HG03196 (cell line): ENCODE measurements around the gene ACAA1.
"Not testable (repeated sequence)": the region's sequence is repeated elsewhere in the genome, so short reads cannot be mapped to it uniquely, and the experiment has no call there.

ENCODE experiments used
- ATAC-seq: cut with Tn5 transposase; IDR thresholded peaks from one replicate; pipeline ENCODE4 v1.9.1; 2021; ENCODE audit not compliant: unreplicated experiment

Gene ACAA1

DNA sequence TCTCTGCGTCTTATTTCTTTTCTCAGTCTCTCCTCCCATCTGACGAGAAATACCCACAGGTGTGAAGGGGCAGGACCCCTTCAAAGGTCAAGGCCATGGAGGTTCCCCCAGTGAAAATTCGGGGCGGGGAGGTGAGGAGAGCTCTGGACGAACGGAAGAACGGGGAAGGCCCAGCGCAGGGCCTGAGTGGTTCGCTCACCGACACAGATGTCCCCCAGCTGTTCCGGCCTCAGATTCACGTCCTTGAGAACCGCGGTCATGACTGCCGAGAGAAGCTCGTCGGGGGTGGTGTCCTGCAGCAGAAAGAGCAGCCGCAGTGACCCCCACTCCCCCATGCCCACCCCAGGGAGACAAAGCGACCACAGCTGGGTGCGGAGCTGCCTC, 542 bp downstream of the ACAA1 start:
- no peak for ATAC-seq

DNA sequence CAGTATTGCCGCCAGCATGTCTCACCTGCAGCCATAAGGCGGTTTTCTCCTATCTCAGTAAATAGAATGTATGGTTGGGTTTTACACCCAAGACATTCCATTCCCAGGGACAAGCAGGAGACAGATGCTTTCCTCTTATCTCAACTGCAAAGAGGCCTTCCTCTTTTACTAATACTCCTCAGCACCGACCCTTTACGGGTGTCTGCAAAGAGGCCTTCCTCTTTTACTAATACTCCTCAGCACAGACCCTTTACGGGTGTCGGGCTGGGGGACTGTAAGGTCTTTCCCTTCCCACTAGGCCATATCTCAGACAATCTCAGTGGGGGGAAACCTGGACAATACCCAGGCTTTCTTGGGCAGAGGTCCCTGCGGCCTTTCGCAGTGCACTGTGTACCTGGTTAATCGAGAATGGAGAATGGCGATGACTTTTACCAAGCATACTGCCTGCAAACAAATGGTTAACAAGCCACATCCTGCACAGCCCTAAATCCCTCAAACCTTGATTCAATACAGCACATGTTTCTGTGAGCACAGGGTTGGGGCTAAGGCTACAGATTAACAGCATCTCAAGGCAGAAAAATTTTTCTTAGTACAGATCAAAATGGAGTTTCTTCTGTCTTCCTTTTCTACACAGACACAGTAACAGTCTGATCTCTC, 1.2 kb downstream of the ACAA1 start:
- ATAC-seq, result not testable (repeated sequence)

DNA sequence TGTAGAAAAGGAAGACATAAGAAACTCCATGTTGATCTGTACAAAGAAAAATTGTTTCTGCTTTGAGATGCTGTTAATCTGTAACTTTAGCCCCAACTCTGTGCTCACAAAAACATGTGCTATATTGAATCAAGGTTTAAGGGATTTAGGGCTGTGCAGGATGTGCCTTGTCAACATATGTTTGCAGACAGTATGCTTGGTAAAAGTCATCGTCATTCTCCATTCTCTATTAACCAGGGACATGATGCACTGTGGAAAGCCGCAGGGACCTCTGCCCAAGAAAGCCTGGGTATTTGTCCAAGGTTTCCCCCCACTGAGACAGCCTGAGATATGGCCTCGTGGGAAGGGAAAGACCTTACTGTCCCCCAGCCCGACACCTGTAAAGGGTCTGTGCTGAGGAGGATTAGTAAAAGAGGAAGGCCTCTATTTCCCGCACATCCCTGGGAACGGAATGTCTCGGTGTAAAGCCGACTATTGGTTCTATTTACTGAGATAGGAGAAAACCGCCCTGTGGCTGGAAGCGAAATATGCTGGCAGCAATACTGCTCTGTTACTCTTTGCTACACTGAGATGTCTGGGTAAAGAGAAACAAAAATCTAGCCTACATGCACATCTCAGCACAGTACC, 2.3 kb downstream of the ACAA1 start:
- ATAC-seq, result not testable (repeated sequence)

DNA sequence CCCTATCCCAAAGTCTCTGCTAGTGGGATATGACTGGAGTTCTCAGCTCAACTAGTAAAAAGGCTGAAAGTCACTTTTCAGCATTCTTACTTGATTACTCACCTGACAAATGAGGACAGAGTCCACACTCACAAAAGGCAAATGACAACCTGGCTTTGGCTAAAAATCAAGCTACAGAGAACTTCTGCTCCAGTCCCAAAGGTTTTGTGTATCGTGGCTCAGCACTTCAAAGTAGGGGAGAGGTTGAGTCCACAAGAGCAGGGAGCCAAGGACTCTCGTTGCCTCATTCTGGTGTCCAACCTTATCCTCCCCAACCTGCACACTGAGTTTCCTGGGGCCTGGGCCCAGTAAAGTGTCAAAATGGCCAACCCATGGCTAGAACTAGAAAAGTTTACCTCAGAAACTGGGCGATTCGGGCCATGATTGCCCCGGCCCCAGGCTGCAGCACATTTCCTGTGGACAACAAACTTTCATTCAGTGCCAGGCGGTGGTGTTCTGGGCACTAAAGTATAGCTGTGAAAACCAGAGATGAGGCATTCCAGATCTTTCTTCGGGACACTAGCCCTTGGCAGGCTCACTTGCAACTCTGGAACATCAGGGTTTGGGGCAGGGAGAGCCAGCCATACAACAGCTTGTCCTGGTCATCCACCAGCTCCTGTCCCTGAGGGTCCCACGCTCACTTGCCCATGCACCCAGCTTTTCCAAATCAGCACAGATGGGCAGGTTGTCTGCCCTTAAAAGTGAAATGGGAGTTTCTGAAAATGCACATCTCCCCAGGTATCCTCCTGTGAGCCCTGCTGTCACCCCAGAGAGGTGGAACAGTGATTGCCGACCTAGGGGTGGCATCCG, 3.1 kb downstream of the ACAA1 start:
- ATAC-seq, result no peak

DNA sequence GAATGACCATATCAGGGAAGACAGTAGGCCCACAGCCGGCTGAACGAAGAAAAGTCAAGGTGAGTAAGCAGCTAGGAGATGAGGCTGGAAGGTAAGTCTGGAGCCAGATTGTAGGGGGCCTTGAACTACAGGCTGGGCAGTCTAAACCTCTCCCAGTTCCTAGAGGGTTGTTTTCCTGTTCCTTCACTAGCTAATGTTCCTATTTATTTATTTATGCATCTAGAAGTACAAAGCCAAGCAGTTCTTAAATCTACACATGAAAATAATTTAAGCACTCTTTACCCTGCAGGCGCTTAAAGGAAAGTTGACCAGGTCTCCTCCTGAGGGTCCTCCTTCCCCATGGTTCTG, 3.7 kb downstream of the ACAA1 start:
- no peak for ATAC-seq

DNA sequence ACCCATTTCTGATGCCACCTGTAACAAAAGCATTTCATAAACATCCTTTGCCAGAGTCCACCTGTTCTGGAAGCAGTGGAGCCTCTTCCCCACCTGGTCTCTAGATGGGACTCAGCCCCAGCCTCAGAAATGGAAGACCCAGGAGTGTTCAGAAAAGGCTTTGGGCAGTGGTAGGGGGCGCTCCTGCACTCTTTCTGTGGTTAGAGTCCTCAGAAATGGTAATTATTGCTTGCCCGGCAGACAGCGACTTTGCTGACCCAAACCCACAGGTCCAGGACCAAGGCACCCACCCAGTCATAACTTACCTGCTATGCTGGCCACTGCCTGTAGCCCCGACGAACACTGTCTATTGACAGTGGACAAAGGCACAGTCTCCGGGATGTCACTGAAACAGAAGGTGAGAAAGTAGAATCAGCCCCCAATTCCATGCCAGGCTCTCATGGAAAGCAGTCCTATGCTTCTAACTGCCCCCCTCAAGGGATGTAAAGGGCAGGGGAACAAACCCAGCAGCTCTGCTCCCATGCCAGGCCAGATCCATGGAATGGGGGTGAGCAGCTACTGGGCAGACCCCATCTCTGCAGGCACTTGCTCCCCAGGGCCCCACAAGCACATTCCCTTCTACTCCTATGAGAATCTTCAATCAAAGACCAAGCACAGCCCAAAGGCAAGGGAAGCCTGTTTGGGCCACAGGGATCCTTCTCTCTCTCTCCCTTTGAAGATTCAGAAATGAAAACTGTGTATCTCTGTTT, 5.1 kb downstream of the ACAA1 start:
- ATAC-seq, result no peak

DNA sequence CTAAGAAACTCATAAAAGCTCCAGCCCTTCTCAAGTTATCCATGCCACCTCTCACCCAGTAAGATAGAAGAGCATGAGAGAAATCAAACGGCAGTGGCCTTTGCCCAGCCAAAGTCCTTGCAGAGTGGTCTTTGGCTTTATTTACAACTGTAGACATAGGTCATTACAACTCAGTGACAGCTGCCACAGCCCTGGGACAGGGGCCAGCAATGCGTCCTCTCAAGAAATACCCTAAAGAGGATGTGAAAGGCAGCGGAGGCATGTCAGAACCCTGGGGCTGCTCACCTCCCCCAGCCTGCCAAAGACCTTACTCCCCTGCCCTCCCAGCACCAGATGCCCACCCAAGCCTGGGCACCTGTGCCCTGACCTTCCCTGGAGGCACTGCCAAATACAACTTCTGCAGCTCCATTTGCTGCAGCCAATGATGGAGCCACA, 6.3 kb downstream of the ACAA1 start:
- no peak for ATAC-seq

DNA sequence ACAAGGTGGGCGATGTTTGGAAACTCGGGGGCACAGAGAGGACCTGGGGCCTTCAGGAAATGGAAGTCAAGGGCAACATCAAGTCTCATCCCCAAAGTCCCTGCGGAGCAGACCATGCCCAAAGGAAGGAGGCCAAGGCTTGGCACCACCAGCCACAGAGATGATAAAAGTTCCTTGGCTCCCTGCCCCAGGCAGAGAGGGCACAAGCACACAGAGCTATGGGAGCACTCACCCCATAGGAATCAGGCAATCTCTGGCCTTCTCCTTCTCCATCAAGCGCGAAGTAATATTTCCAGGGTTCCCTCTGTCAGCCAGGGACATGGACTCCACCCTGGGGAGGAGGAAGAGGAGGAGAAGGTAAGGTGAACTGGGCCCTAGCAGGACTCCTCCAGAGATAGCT, 7.9 kb downstream of the ACAA1 start:
- ATAC-seq, result no peak

DNA sequence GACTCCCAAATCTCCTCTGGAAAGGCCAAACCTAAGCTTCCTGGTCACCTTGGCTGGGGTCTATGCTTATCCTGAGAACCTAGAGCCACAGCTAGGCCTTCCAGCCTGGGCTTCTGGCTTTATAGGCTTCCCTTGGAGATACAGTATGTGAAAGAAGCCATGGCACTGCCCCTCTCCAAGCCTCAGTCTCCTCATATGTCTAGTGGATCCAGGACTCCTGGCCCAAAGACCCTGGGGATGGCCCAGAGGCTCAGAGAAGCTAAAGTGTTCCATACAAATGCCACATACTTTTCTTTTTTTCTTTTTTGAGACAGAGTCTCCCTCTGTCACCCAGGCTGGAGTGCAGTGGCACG, 8.6 kb downstream of the ACAA1 start:
- no peak for ATAC-seq

DNA sequence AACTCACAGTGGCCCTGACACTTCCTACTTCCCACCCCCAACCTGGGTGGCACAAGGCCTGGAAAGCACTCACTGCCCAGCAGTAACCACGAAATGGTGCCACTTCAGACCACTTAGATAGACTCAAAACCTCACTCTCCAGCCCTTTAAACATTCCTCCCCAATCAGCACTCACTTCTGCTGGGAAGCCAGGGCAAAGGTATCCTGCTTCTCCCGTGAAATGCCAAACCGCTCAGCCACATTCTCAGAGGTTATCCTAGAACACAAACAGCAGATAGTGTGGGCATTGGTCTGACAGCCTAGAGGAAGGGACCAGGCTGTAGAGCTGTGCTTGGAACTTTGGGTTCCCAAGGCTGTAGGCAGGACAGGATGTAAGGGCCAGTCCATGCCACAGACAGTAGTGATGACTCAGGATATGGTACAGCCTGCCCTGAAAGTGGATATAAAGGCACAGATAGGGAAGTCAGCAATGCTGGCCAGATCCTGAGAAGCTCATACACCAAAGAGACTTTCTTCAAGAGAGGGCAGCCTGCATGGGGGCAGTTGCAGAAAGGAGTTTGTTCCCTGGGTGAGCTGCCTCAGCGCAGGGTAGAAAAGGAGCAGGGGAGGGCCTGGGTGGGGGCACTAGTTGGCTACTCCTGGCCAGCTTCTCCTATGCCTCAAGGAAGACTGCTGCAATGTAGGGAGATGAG, 9.2 kb downstream of the ACAA1 start:
- no peak for ATAC-seq

DNA sequence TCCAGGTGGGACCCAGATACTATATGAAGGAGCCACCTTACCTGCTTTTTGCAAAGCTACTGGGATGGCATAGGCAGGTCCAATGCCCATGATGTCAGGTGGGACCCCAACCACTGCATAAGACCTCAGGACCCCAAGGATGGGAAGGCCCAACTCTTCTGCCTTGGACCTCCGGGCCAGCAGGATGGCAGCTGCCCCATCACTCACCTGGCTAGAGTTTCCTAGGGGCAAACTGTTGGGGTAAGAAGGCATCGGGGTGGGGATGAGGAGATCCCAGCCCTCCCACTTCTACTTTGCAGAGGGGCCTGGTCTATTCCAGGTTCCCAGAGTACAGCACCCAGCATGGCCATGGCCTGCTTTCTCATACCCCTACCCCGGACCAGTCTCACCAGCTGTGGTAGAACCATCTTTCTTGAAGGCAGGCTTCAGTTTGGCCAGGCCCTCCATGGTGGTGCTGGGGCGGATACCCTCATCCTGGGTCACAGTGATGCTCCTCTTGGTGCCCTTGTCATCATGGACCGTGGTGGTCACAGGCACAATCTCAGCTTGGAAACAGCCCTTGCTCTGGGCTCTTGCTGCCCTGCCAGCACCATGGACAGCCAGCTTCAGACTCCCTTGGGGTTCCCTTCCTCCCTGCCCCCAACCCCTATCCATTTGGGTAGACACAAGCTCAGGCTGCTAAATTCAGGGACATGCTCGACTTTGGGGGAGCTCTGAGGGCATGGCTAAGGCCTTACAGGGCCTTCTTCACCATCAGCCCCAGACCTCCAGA, 10.6 kb downstream of the ACAA1 start:
- no peak for ATAC-seq

DNA sequence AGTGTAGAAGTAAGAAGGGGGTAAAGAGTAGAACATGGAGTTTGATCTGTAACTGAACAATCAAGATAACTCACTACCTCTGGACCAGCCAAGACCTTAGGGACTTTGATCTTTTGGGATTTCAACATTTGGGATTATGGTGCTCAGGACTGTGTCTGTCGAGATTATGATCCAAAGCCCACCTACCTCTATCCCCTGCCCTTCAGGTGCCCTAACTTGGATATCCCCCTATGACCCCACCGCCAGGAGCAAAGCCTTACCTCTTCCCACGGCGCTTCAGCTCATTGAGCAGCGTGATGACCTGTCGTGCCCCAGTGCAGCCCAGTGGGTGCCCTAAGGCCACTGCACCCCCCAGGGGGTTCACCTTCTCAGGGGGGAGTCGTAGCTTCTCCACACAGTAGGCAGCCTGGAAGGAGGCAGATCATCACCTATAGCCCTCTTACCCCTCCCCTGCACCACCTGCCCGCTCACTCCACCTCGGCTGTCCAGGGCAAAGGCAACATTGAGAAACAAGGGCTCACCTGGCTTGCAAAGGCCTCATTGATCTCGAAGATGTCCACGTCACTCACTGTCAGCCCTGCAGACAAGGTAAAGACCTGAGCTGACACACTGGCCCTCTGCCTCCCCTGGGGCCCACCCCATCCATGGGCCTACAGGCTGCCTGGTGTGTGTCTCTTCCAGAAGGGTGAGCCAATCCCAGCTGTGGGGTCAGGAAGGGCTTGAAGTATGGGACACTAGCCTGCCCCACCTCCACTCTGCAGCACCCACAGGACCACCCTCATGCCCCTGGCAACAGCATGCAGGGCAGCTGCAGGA, 11.4 kb downstream of the ACAA1 start:
- no peak for ATAC-seq

DNA sequence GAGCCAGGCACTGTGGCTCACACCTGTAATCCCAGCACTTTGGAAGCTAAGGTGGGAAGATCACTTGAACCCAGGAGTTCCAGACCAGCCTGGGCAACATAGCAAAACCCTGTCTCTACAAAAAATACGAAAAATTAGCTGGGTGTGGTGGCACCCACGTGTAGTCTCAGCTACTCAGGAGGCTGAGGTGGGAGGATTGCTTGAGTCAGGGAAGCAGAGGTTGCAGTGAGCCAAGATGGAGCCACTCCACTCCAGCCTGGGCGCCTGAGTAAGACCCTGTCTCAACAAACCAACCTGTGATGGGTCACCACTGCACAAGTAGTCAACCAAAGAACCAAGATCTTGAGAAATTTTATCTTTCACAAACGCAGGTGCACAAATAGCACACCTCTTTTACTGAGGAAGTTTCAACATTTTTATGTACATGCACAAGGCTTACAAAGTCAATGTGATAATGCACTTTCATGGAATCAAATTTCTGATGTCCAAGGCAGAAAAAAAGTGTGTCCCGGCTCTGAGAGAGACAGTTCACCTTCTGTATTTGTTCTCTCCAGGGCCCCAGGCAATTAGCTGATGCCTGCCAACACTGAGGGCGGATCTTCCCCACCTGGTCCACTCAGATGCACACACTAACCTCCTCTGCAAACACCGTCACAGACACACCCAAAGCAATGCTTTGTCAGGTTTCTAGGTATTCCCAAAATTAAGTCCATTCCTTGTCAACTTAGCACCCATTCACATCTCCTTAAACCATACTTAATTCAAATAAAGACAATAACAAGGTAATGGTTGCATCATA, 12.4 kb downstream of the ACAA1 start:
- no peak for ATAC-seq

DNA sequence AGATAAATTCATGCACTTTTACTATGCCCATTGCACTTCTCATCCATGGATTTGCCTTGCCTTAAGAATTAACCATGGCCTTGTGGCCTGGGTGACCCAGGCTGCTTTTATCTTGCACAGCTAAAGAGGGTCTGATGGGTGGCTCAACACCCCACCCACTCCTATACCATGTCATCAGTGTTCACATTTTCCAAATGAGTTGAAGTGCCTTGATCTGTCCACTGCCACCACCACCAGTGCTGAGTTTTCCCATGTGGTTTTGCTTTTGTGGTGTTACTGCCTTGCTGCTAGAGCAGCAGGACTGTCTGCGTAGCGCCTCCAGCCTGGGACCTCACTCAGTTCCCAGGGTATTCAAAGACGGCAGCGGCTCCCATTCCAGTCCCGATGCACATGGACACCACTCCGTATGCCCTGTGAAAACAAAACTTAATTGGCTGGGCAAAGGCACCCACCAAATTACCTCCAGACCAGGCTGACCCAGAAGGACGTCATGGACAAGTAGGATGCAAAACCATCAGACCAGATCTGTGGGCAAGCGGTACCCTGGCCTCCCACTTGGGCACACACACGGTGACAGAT, 14.1 kb downstream of the ACAA1 start:
- ATAC-seq, result no peak

DNA sequence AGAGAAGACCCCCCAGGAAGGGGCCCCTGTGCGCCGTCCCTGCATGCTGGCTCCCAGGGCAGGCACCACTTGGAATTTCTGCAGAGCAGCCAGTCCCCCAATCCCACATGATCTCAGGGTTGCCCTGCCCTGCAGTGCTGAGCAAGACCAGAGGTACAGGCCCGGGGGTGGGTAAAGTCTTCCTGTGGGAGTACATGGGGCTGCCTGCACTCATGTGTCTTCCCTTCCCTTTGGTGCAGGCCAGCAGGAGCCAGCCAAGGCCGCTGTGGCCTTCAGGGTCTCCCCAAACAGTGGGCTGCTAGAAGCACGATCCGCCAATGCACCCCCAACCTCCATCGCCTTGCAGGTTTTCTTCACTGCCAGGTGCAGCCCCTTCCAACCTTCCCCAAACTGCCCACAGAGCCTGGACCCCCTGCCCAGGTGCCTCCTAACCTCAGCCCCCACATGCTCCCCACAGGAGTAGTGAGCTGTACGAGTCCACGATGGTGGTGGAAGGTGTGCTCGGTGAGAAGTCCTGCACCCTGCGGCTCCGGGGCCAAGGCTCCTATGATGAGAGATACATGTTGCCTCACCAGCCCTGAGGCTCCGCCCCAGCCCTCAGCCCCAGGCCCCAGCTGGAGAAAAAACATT, 15.0 kb downstream of the ACAA1 start:
- ATAC-seq, result no peak

DNA sequence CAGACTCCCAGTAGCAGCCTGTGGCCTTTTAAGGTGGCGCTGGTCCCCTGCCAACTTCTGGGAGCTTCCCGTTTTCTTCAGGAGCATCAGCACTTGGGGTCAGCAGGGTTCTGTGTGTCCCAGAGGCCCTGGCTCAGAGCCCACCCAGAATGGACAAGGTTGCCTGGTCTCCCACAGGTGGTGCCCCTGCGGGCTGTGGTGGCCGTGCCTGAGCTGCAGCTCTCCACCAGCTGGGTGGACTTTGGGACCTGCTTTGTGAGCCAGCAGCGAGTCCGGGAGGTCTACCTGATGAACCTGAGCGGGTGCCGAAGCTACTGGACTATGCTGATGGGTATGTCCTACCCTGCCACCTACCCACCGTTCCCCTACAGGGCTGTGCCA, 15.5 kb downstream of the ACAA1 start:
- ATAC-seq, result no peak

DNA sequence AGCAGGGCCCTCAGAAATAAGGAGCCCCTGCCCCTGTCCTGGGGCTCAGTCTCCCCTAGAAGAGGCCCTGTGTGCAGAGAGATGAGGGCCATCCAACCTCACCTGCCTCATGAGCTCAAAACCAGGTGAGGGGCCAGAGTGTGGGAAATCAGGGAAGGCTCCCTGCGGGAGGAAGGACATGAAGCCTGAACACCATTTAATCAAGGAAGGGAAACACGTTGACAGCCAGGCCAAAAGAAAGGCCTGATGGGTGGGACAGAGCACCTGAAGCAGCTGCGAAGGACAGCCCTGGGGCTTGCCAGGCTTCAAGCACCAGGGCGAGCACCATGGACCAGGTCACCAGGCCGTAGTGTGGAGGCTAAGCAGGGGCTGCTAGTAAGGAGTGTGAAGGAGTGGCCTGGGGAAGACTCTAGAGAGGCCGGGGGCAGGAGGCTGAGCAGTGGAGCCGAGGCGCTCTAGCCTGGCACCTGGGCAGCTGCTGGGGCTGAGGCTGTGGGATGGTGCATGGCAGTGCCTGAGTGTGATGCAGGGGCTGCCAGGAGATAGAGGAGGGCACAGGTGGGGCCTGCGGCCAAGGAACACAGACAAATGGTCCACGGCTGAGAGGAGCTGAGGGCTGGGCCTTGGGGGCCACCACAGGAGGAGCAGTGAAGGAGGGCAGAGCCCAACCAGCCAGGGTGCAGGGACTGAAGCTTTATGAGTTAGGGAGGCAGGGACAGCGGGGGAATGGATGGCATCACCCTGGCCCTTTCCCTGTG, 16.1 kb downstream of the ACAA1 start:
- ATAC-seq, result no peak
